ENCODE results near the gene HOXD3.

The HOXD3 gene

GRCh38 chr2:176150584-176151441 is 6.3 kb upstream of the HOXD3 start:
- no peak for DNase-seq

GRCh38 chr2:176151442-176152287 is 5.4 kb upstream of the HOXD3 start, which contains the start of gene HOXD4:
TSS of gene HOXD4 (plus strand) at chr2:176151550. CDS start at chr2:176151634, 84 bp downstream.
- no peak for DNase-seq

GRCh38 chr2:176152350-176153181 is 4.5 kb upstream of the HOXD3 start:
- DNase-seq, result no peak

DNA sequence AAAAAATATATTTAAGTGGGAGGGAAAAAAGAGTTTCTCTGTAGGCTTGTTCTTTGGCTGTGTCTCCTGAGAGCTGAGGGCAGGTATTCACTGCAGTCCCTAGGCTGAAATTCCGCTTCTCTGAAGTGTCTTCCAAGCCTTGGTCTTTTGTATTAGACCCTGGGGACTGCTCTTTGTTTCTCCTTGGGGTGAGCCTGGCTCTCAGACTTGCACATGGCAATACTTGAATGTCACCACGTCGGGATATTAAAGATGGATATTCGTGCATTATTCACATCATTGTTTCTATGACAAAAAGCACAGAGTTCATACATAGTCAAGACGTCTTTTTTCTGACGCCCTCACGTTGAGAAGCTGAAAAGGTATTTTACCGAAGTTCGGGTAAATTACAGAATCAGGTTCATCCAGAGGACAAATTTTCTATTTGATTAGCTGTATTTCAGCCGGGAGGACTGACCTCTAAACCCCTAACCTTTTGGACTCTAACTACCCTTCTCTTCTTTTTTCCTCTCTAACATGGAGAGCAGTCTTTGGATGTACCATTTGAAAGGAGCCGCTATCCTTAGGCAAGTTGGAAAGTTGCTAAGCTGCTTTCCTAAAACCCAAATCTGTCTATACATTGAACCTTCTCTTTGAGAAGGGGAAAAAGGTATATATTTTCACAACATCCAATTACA is 2.4 kb upstream of the HOXD3 start:
- DNase-seq, result no peak

GRCh38 chr2:176155356-176156044 is 1.6 kb upstream of the HOXD3 start:
- no peak for DNase-seq

GRCh38 chr2:176156301-176156806 is 753 bp upstream of the HOXD3 start:
- no peak for DNase-seq

DNA sequence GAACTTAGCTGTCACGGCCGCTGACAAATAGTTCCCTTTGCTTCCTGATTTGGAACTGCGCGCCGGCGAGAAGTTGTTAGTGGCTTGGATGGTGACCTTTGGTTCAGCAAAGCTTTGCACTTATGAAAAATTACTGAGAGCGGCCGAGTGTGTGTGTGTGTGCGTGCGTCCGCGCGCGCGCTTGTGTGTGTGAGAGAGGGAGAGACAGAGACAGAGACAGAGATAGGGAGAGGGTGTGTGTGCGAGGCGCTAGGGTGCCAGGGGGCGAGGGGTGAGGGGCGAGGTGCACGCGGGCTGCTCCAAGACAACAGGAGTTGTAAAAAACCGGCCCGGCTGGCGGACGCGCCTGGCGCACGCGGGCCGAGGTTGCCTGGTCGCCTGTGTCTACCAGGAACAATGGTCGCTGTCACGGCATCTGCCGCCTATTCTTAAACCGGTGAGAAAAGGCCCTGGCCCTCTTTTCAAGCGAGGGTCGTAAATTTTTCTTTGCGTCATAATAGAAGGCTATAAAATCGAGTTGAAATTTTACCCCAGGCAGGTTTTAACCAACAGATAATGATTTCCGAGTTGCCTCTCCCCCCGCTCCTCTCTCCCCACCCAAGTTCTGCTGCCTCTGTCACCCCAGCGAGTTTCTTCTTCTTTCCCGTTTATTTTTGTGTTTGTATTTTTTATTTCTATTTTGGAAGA is 535 bp downstream of the HOXD3 start:
- no peak for DNase-seq

DNA sequence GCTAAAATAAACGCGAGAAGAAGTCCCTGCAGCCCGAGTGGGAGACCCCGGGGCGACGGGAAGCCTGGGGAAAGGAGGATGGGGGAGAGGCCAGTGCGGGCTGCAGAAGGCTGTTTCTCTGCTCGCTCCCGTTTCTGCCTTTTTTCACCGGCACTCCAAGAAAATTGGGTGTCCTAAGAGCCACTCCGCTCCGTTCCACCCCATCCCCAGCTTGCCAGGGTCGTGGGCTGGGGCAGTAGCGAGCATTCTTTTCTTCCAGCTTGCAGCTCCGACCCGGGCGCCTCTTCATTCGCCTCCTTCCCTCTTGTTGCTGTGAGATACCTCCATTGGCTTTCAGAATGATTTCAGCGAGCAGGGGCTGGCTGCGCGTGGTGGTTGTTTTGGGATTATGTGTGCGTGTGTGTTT is 1.1 kb downstream of the HOXD3 start:
- DNase-seq, result no peak

- DNase-seq, result no peak
These were observed 2.0 kb downstream of the HOXD3 start for GRCh38 chr2:176158855-176159662.

DNA sequence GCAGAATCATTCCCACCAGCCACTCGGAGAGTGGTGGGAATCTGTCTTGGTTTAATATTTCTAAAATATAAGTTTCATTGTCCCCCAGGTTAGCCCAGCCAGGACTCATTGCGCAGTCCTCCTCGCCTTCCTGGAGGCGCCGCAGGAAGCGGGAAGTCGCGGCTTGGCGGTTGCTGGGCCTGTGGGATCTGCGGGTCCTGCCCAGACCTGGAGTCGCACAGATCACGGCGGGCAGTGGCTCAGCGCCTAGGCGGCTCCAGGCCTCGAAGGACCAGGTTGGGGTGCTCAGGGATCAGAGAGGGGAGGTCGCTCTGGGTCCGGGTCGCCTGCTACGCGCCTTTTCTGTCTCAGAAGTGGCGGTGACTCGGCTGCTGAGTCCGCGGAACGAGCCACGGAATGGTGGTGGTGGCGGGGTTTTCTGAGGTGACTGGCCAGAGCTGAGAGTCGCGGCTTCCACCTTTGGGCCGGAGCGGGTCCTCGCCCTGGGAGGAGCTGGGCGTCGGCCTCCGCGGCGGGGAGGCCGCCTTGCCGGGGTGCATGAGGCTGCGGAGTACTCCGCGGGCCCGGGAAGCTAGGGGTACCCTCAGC is 2.6 kb downstream of the HOXD3 start:
- DNase-seq, result no peak

DNA sequence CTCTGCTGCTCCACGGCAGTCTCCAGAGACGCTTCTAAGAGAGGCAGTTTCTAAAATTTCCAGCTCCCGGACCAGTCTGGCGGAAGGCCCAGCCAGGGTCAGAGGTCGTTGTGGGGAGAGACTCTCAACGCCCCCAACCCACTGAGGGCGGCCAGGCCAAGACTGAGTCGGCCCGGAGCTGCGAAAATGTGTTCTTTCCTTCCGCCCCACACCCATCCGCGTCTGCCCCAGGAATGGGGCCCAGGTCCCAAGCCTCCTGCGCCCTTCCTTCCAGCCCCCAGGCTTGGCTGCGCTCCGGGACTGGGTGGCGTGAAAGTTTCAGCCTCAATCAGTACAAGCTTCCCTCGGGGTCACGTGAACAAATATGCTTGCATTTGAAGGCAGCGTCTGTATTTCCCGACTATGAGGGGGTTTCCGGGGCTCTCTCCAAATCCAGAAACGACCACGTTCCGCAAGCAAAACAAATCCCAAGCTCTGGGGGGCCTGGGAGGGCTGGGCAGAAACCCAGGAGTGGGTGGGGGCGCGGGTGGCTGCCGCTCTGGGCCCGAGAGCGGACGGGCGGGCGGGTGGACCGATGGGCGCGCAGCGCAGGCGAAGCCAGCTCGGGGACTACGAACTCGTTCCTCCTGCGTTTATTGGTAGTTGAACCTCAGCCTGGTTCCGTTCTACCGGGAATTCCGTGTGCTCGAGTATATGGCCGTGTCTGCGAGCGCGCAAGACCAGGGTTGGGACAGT is 3.3 kb downstream of the HOXD3 start:
- DNase-seq, result no peak

DNA sequence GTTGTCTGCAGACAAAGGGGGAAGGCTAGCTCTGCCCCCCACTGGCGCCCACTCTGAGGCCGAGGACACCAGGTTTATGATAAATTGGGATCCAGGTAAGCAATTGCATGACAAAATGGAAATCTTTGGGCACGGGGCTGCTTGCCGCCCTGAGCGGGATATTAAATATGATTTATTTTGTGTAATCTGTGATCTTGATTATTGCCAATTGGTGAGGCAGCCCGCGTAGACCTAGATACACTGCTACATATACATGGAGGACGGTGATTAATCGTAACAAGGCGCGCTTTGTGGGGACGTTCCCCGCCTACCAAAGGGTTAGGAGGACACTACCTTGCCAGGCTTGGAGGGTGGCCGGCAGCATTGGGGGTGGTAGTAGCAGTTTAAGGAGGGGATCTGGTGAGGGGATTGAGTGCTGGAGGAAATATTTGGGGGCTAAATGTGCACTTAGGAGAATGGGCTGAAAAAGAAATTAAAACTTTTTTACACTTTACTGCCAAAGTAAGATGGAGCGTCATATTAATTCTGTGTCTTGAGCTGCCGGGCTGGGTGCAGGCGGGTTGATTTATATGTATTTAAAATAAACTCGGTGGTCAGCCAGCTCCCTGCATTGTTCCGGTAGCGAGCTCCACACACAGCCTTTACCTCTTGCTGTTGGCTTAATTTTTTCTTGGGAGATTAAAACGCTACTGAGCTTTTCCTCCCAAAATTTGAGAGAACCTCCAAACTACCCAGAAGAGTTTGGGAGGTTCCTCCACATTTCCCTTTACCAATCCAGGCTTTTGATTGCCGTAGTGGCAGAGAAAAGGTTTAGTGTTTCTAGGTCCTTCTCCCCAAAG is 4.1 kb downstream of the HOXD3 start:
- DNase-seq, result no peak

GRCh38 chr2:176161825-176162626 is 4.9 kb downstream of the HOXD3 start:
- DNase-seq, result no peak

GRCh38 chr2:176162911-176163671 is 6.0 kb downstream of the HOXD3 start:
- no peak for DNase-seq

DNA sequence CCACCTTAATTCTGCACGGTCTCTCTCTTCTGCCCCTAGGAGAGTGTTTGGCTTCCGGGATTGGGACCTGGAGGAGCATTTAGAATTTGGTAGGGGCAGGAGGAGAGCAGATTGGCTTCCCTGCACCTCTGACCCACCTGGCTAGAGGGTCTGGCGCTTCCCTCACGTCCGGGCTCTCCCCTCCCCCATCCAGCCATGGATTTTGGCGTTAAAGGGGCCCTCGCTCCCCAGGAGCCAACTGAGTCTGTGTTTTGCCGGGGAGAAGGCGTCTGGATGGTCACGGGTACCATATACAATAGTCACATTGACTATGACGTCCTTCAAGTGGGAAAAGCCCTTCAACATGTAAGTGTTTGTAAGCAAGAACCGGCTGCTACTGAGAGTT is 6.6 kb downstream of the HOXD3 start:
- no peak for DNase-seq

DNA sequence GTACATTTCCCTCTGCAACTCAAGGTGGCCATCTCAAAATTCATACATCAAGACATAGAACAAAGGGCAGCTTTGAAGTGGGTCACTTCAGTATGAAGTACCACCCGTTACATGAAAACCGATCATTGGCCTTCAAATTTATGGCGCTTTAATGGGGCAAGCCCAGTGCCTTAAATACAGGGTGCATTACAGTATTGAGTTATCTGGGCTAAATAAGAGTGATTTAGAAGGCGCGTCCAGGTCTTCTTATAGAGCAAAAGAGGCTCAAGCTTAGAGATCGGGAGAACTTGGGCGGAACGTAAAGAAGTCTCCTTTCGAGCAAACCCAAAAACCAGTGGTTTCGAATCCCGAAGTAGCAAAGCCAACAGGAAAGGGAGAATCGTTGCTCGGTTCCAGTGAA is 7.1 kb downstream of the HOXD3 start:
- DNase-seq, result no peak
